Right lobe of liver (tissue), 6 donors: ENCODE data around the gene NDC1. TPM values are rescaled to one million over a fixed set of nuclear protein-coding genes. Genes with fewer than 3 reads are reported as not detected.
"Not testable (repeated sequence)": the region's sequence is repeated elsewhere in the genome, so short reads cannot be mapped to it uniquely, and the experiment has no call there.

Source experiments
- ATAC-seq, 4 donors: fragments of 200-7000 bp; cut with Tn5 transposase; one replicate each; pipeline ENCODE4 v1.9.1; 2020; ENCODE audit warnings: mild to moderate bottlenecking in 4 of 4, moderate library complexity in 4 of 4
- DNase-seq, 3 donors: peaks; one replicate each; pipeline ENCODE4 v3.0.0-alpha.2; 2020
- H3K27ac ChIP-seq, 3 donors: fragments of 200-600 bp; one replicate each; pipeline ENCODE4 v1.8.0; 2022
- H3K27me3 ChIP-seq, 2 donors: fragments of 200-600 bp; one replicate each; pipeline ENCODE4 v1.8.0; 2022
- H3K36me3 ChIP-seq, 4 donors: fragments of 200-600 bp; sonication (generic) in 1 of 4; one replicate each; pipeline versions ENCODE4 v1.5.1 to v1.8.0; 2017 to 2022; ENCODE audit warnings: control low read depth in 1 of 4
- H3K4me1 ChIP-seq, 4 donors: fragments of 200-600 bp; sonication (generic) in 1 of 4; one replicate each; pipeline versions ENCODE4 v1.5.1 to v1.8.0; 2017 to 2022; ENCODE audit warnings: control low read depth in 1 of 4
- H3K4me3 ChIP-seq, 3 donors: fragments of 200-600 bp; one replicate each; pipeline ENCODE4 v1.8.0; 2022
- H3K9me3 ChIP-seq, 4 donors: fragments of 200-600 bp; sonication (generic) in 1 of 4; one replicate each; pipeline versions ENCODE4 v1.5.1 to v1.8.0; 2017 to 2022; ENCODE audit warnings: control low read depth in 1 of 4
- POLR2A ChIP-seq: fragments of 450-650 bp; IDR thresholded peaks from one replicate; pipeline ENCODE4 v1.6.1; 2017; ENCODE audit warnings: antibody characterized with exemption, mild to moderate bottlenecking
- WGBS: methylation state at CpG from one replicate; pipeline ENCODE4 v1.1.6; 2018; ENCODE audit warnings: low coverage, low lambda C conversion rate; ENCODE audit not compliant: insufficient coverage; ENCODE audit errors: missing lambda C conversion rate; 5-methylcytosine and 5-hydroxymethylcytosine counted together
- intact Hi-C, 2 donors: fragments of 100-400 bp; cut with DNase I; formaldehyde crosslinking; loops; one replicate each; pipeline versions ENCODE4 v1.11.2 to v1.14.1; 2022
- long read RNA-seq: library from polyadenylated mRNA; unstranded; transcript quantifications from one replicate; pipeline ENCODE4 v2.0.0, GENCODE V29; 2019
- total RNA-seq, 6 experiments: library from RNA; depleted of rRNA in 2 of 6; stranded (reverse); fragments of >200 nt in 2 of 6; fragmentation: NEBNext Ultra II Directional in 3 of 6; extraction: Animal tissue kit (Norgen Biotek cat#: 25700) in 3 of 6; gene quantifications; one replicate each; pipeline versions ENCODE4 v1.1.0 to v1.2.4, GENCODE V29; 2016 to 2023
- TF ChIP-seq, protein P1 (sequence below), 4 donors: fragments of 200-600 bp in 3 of 4; fragments of 450-650 bp in 1 of 4; IDR thresholded peaks; one replicate each; pipeline versions ENCODE4 v1.5.1 to v1.8.0; 2016 to 2022; ENCODE audit warnings: antibody characterized with exemption in 4 of 4, mild to moderate bottlenecking in 2 of 4
- donor health status: DM: no; HTN: yes; CAD: no.
- donor health status: DM: no; HTN: no; CAD: no.
- donor health status: DM: no; HTN: no; CAD: no.
- donor health status: DM: no; HTN: yes; CAD: no.
- donor health status: DM: no; HTN: yes; CAD: no.

The NDC1 gene, protein sequence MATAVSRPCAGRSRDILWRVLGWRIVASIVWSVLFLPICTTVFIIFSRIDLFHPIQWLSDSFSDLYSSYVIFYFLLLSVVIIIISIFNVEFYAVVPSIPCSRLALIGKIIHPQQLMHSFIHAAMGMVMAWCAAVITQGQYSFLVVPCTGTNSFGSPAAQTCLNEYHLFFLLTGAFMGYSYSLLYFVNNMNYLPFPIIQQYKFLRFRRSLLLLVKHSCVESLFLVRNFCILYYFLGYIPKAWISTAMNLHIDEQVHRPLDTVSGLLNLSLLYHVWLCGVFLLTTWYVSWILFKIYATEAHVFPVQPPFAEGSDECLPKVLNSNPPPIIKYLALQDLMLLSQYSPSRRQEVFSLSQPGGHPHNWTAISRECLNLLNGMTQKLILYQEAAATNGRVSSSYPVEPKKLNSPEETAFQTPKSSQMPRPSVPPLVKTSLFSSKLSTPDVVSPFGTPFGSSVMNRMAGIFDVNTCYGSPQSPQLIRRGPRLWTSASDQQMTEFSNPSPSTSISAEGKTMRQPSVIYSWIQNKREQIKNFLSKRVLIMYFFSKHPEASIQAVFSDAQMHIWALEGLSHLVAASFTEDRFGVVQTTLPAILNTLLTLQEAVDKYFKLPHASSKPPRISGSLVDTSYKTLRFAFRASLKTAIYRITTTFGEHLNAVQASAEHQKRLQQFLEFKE
- 10 to 100 TPM in 2 of 6 experiments, 1 to 10 TPM in 4; 4.3 to 10.9 (median 5.7) TPM for total RNA-seq
- long read RNA-seq, full-length matches to known transcripts, result 1 of 1 reads
- long read RNA-seq, partial matches to known transcripts, result 0 of 1 reads
- long read RNA-seq, other reads (novel, unspliced or antisense), result 0 of 1 reads

DNA sequence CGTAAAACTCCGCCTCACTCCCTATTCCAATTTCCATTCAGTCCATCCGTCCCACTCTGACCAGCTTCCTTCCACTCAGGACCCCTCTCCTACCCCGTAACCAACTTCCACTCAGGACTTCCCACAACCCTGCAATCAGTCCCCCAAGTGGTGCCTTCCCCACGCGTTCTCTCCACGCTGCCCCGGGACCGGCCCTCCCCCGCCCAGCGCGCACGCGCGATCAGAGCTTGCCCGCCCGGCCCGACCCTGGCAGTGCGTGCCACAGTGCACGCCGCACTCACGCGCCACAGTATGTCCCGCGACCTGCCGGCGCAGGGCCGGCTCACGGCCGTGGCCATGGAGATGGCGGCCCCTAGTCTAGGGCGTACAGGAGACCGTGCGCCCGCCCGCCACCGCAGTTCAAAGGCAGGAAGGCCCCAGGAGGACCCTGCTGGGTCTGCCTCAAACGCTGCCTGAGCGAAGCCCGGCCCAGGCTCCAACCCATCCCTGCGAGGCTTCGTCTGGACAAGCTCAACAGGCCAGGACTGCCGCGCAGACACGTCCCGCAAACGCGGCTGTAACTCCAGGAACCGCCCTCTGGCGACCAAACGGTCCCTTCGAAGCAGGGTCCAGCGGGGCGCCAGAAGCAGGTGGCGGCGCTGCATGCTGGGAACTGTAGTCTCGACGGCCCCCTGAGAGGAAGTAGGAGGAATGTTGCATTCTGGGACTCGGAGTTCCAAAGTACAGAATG lies at the start of gene NDC1:
NDC1 (minus strand) TSS at position 373 of the 730 bp plus-strand sequence; CDS start at position 338, 35 bp downstream.
- intact Hi-C loops, result no loop called here
- WGBS, result under 1% methylated on average over 24 of the region's 59 CpGs
- H3K27ac ChIP-seq, result peak within 1 kb of the TSS; percentile 96 to 98 (median 98)
- H3K27me3 ChIP-seq, result no peaks in the 10 kb centered on the region
- H3K36me3 ChIP-seq, result no peaks in the 10 kb centered on the region
- ATAC-seq (peak; percentile 96 to 97 (median 96)), DNase-seq (peak; percentile 88 to 95 (median 95))
- H3K9me3 ChIP-seq, result peaks cover 0 to 2% (median 0%) of the 10 kb centered on the region in 4 donors
- H3K4me1 ChIP-seq, result peaks cover 0 to 8% (median 0%) of the 10 kb centered on the region in 4 donors
- H3K4me3 ChIP-seq, result peak within 1 kb of the TSS; percentile 74 to 87 (median 83)
- TF ChIP-seq POLR2A, result peak; percentile 53
- TF ChIP-seq, protein P1, sequence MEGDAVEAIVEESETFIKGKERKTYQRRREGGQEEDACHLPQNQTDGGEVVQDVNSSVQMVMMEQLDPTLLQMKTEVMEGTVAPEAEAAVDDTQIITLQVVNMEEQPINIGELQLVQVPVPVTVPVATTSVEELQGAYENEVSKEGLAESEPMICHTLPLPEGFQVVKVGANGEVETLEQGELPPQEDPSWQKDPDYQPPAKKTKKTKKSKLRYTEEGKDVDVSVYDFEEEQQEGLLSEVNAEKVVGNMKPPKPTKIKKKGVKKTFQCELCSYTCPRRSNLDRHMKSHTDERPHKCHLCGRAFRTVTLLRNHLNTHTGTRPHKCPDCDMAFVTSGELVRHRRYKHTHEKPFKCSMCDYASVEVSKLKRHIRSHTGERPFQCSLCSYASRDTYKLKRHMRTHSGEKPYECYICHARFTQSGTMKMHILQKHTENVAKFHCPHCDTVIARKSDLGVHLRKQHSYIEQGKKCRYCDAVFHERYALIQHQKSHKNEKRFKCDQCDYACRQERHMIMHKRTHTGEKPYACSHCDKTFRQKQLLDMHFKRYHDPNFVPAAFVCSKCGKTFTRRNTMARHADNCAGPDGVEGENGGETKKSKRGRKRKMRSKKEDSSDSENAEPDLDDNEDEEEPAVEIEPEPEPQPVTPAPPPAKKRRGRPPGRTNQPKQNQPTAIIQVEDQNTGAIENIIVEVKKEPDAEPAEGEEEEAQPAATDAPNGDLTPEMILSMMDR (IDR thresholded peaks at IDR 0.05), result peak in 2 of 4 donors; percentile 12 to 19

- Histone ChIP-seq H3K36me3 (peaks cover 0 to 12% (median 5%) of the 10 kb centered on the region in 4 donors), H3K4me1 (peaks cover 0 to 35% (median 13%) of the 10 kb centered on the region in 4 donors), H3K27ac (peak overlapping the region; percentile 2 to 44 (median 43))
- intact Hi-C loops, H3K4me3 ChIP-seq, H3K27me3 ChIP-seq, H3K9me3 ChIP-seq: not testable (repeated sequence)
- DNase-seq, result peak in 1 of 3 donors; percentile 32
- ATAC-seq, result peak; percentile 37 to 71 (median 56)
- 50% methylated on average over 5 of the region's 6 CpGs for WGBS
Observed at GRCh38 chr1:53883600-53883999, 45.5 kb upstream of the NDC1 start.

GRCh38 chr1:53881853-53882252 lies 43.8 kb upstream of the NDC1 start:
- ATAC-seq, H3K9me3 ChIP-seq, H3K27ac ChIP-seq, H3K27me3 ChIP-seq, H3K4me3 ChIP-seq, intact Hi-C loops, DNase-seq: not testable (repeated sequence)
- peaks cover 0 to 29% (median 10%) of the 10 kb centered on the region in 4 donors for H3K36me3 ChIP-seq
- WGBS, result 100% methylated on average over 1 of the region's 2 CpGs
- peaks cover 0 to 33% (median 11%) of the 10 kb centered on the region in 4 donors for H3K4me1 ChIP-seq

DNA sequence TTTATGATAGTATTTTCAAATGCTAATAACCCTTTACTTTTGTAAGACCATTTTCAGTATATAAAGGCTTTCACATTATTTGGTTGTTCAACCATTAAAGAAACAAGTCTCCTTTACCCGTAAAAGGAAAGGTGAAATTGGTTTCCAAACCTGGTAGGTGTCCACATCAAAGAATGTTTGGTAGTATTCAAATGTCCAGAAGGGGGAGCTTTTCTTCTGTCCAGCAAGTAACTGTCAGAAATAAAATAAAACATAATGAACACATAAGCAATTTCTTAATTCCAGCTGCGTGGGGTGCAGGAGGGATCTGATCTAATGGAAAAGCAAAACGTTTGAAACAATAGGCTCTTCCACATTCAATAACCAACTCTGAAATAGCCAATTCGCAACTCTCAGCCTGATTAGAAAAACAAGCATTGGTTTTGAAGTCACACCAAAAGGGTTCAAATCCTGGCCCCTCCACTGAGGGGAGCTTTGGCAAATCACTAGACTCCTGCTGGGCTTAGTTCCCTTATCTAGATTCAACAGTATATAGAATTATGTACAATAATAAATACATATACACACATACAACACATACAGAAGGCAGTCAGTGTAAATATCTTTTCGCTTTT lies 40.5 kb upstream of the NDC1 start:
- WGBS, result 27% methylated on average over 5 of the region's 5 CpGs
- H3K4me3 ChIP-seq, result no peak overlapping the region
- TF ChIP-seq, protein P1 (IDR thresholded peaks at IDR 0.05), result peak; percentile 63 to 77 (median 68)
- no peak for TF ChIP-seq POLR2A
- no peak overlapping the region for H3K27ac ChIP-seq
- ATAC-seq (peak; percentile 49 to 76 (median 72)), DNase-seq (no peak)
- intact Hi-C loops, result loop anchor here in 1 of 2 donors (5.0 kb wide), 1 partner anchor 69 kb away; the partner anchor contains the start of genes IFT25 and LRRC42
- H3K27me3 ChIP-seq, result no peaks in the 10 kb centered on the region
- peaks cover 0 to 47% (median 15%) of the 10 kb centered on the region in 4 donors for H3K36me3 ChIP-seq
- peaks cover 0 to 9% (median 3%) of the 10 kb centered on the region in 4 donors for H3K4me1 ChIP-seq
- H3K9me3 ChIP-seq, result no peaks in the 10 kb centered on the region

DNA sequence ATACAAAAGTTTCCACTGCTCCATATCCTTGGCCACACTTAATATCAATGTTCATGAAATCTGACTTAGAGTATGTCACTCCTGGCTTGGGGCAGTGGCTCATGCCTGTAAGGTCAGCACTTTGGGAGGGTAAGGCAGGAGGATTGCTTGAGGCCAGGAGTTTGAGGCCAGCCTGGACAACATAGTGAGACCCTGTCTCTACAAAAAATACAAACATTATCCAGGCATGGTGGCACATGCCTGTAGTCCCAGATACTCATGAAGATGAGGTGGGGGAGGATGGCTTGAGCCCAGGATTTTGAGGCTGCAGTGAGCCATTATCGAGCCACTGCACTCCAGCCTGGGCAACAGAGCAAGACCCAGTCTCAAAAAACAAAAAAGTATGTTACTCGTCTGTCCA lies 37.1 kb upstream of the NDC1 start:
- not testable (repeated sequence) for H3K27ac ChIP-seq, DNase-seq, ATAC-seq, H3K9me3 ChIP-seq, H3K4me1 ChIP-seq, H3K27me3 ChIP-seq, H3K4me3 ChIP-seq
- H3K36me3 ChIP-seq, result peaks cover 0 to 61% (median 20%) of the 10 kb centered on the region in 4 donors
- intact Hi-C loops, result loop anchor here in 1 of 2 donors (5.0 kb wide), 1 partner anchor 72 kb away; the partner anchor contains the start of genes IFT25 and LRRC42
- WGBS, result 100% methylated on average over 1 of the region's 2 CpGs
